Gastrocnemius medialis (tissue), 4 donors: Measurements from ENCODE around the gene RND1.

Experiments used
- POLR2A ChIP-seq, 2 donors: fragments of 450-650 bp; IDR thresholded peaks; one replicate each; pipeline ENCODE4 v1.6.1; 2017; ENCODE audit warnings: antibody characterized with exemption in 2 of 2, mild to moderate bottlenecking in 2 of 2, moderate library complexity in 2 of 2
- TF ChIP-seq, protein P1 (sequence below), 5 experiments: fragments of 450-650 bp in 3 of 5; fragments of 200-600 bp in 2 of 5; sonication (generic) in 2 of 5; IDR thresholded peaks in 4 of 5; conservative IDR thresholded peaks in 1 of 5; 1 replicate in 4 of 5; 2 replicates in 1 of 5; pipeline ENCODE4 v1.5.1; 2016 to 2019; ENCODE audit warnings: antibody characterized with exemption in 5 of 5, mild to moderate bottlenecking in 3 of 5, moderate library complexity in 3 of 5

DNA sequence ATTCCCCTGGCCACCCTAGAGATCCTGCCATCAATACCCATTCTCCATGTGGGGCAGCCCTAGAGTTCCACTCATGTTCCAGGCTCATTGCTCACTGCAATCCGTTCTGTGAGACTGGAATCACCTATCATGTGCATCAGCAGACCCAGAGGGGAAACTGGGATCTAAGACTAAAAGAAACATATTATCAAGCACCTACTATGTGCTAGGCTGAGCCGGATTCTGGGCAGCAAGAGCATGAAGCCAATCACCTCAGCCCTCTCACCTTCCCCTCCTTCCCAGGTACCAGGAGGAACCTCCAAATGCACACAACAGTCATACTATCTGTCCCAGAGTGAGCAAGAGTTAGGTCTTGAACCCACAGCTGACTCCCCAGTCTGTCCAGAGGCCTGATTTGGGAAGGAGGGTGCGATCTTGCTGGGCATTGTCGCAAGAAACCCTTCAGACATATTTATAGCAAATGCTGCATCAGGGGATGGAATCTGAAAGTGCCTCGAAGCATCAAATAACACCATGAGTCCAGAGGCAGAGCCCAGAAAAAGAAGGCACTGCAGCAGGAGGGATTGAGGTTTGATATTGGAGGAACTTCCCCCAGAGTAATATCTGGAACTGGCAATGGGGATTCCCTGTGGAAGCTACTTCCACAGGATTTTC is 54.1 kb downstream of the RND1 start:
- TF ChIP-seq, protein P1, sequence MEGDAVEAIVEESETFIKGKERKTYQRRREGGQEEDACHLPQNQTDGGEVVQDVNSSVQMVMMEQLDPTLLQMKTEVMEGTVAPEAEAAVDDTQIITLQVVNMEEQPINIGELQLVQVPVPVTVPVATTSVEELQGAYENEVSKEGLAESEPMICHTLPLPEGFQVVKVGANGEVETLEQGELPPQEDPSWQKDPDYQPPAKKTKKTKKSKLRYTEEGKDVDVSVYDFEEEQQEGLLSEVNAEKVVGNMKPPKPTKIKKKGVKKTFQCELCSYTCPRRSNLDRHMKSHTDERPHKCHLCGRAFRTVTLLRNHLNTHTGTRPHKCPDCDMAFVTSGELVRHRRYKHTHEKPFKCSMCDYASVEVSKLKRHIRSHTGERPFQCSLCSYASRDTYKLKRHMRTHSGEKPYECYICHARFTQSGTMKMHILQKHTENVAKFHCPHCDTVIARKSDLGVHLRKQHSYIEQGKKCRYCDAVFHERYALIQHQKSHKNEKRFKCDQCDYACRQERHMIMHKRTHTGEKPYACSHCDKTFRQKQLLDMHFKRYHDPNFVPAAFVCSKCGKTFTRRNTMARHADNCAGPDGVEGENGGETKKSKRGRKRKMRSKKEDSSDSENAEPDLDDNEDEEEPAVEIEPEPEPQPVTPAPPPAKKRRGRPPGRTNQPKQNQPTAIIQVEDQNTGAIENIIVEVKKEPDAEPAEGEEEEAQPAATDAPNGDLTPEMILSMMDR (IDR thresholded peaks at IDR 0.05 in 4 of 5, conservative IDR thresholded peaks at IDR 0.05 in 1 of 5), result no peak
- no peak for TF ChIP-seq POLR2A (IDR thresholded peaks at IDR 0.05)
